DMS53 (cell line): Measurements from ENCODE around the gene PDE4D.
A peak's percentile ranks its signal among the peaks of the same experiment; 100 is the strongest.
"Not testable (repeated sequence)": the region's sequence is repeated elsewhere in the genome, so short reads cannot be mapped to it uniquely, and the experiment has no call there.

Source experiments
- DNase-seq: peaks from one replicate; lab custom pipeline; 2025; lab: John Stamatoyannopoulos, UW

The PDE4D gene

DNA sequence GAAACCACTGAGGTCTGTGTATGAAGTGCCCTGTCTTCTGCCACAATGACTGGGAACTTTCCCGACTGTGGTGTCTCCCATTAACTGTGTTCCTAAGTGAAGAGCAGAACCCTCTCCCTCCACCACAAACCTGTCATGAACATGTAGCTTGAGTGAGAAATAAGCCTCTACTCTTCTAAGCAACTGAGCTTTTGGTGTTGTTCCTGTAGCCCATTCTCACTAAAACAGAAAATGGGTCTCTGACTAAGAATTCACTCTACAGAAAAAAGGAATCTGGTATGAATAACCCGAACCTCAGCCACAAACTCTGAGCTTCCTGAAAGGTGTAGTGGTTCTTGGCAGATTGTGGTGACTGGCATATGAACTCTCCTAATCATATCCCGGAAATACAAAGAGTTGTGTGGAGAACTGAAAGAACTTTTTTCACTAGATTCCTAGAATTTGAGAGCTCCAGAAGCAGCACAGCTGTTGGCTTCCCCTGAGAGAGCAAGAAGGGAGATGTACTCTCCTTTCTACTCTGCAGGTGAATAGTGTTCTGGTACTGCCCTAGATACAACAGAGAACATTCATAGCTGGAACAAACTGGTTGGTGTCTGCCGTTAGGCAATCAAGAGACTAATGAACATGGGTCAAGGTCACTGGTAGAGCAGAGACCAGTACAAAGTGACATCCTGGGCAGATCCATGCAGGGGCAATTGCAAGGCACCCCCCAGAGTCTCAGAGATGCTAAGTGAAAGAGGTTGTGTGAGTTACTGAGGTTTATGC is 283.8 kb downstream of the PDE4D start:
- DNase-seq: no peak

DNA sequence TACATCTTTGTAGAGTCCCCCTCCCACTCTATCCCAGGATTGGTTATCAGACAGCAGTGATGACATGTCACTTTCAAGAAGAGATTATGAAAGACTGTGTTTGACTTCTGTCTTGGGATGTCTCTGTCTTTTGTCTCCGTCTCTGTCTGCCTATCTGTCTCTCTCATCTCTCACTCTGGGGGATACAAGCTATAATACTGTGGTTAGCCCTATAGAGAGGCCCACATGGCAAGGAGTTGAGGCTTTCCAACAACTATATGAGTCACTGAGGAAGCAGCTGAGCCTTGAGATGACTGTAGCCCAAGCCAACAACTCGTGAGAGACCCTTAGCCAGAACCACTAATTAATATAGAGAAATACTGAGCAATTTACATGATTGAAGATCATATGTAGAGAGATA is 284.8 kb downstream of the PDE4D start:
- no peak for DNase-seq

DNA sequence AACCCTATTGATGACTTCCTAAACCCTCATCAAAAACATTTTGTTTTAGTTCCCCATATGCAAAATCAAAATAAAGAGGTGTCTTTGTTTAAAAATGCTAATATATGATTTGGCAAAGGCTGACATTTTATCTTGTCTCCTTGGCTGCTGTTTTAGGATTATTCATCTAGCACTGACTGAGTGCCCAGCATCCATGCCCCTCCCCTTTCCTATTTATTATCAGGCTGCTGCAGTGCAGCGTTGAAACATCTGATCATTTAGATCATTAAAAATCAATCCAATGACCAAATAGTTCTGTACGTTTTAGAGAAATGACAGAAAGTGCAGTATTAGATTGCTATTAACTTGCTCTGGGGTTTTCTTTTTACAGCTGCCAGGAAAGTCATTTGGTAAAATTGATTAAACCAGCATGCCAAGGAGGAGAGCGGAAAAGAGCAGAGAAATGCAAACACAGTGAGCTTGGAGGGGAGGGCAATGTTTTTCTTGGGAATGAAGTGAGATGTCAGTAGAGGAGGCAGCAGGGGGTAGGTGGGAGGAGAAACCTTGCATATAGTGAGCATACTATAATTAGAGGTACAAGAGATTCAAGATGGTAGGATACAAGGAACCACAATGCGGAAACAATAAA is 286.3 kb downstream of the PDE4D start:
- DNase-seq: no peak

DNA sequence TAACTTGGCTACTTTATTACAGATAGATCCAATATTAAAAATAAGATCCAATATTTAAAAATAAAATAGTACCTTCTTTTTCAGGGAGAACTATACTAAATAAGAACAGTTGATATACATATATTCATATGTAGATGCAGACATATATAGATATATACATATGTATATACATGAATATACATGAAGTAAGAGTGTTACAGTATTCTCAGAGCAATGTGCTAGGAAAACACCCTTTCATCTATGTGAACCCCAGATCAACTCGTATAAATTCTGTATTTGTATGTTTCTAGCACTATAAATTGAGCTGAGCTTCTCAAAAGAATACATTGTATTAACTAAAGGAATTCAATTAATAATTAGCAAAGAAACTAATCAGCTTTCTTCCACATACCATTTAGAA is 287.6 kb downstream of the PDE4D start:
- no peak for DNase-seq

DNA sequence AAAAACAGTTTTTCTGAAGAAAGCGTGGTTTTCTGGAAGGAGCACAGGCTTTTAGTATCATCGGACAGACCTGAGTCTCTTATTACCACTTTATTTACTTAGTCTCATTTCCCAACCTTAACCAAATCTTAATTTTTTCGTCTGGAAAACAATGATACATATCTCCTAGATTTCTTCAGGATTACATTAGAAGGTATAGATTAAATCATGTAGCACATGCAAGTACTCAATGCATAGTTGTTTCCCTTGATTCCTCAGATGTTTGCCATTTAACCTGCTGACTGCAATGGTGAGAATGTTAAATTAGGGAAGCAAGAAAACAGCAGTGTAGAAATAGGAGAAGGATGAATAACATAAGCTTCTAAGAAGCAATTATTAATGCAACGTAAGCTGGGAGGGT is 289.4 kb downstream of the PDE4D start:
- DNase-seq: no peak

DNA sequence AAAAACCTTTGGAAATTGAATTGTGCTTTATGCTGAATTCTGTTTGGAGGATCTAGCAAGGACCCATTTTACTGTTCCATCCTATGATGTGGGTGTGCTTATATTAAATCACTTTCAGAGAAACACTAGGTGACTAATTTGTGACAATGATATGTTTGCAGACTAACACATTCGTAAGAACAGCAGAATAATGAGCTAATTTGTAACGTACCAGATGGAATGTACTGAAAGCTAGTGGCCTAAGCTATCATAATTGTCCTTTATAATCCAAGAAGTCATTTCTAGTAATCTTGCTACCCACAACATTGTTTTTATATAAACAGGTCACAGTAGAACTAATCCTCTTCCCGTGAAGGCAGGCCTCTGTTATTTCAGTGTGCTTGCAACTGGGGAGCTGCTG is 292.5 kb downstream of the PDE4D start:
- no peak for DNase-seq

DNA sequence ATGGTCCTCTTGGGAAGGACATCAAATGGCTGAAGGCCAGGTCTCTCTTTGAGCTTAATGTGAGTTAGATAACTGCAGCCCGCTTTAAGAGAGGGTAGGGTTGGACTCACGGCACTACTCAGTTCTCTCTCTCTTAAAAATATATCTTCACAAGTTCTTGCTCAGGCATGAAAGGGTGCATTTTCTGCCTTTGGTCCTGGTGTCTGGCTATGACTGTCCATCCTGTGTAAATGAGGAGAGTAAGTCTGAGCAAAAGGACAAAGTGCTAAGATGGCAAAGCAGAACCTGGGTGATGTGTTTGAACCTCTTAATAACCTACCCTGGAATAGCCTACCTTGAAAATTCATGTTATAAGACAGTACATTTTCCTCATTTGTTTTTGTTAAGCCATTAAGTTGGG is 293.4 kb downstream of the PDE4D start:
- DNase-seq: no peak

DNA sequence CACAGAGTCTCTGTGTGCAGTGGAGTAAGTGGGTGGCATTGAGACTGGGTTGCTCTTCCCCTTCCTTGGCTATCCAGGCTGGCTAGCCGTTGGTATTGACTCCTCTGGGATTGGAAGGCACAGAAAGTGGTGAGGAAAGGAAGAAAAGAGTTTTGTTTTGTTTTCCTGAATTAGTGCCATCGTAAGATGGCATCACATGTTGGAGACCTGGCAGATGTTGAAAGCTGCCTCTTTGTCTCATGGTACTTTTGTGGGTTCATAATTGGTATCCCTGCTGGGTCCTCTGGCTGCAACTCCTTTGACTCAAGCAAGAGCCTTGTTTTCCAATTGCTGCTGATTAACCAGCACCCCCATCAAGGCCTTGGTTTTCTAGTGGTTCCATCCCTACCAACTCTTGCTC is 293.8 kb downstream of the PDE4D start:
- no peak for DNase-seq

DNA sequence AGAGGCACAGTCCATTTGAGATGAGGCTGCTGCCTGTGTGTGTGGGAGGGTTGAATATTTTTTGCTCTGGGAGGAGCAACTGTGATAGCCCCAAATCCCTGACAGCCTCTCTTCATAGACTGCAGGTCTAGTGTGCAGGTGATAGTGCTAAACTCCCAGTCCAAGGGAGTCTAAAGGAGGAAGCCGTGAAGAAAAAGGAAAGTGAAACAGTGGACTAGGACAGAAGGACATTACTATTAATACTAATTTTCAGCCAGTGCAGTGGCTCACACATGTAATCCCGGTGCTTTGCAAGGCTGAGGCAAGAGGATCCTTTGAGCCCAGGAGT is 295.0 kb downstream of the PDE4D start:
- DNase-seq: peak; percentile 78

DNA sequence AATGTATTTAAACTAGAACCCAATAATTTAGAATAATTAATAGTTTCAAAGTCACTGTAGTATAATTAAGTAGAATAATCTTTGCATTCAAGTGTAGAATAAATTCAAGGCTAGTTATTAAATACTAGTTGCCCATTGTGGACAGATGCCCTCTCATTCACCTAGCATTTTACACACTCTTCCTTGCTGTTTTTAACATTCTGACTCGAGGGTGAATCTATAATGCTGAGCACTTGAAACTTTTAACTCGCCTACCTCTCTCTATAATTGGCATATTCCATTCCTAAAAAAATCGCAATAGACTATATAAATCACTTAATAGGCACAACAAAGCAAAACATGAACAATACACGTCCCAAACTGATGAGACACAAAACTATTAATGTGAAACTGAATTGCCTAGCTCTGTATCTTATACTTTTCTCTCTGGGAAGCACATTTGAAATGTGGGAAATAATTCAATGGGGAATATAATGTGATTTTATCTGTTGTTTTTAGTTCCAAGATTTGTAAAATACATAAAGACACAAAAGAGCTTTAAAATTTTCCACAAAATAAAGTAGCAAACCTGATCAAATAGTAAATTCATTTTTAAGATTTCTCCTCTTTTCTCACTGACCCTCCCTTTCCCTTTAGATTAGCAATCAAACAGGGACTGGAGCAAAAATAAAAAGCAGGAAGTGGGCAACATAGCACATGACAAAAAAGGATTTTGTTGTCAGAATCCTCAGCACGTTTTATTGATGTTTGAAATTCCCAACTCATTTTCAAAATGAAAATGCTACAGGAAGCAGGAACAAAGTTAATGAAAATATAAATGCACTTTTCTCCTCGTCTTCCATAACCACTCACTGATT is 295.6 kb downstream of the PDE4D start:
- no peak for DNase-seq

DNA sequence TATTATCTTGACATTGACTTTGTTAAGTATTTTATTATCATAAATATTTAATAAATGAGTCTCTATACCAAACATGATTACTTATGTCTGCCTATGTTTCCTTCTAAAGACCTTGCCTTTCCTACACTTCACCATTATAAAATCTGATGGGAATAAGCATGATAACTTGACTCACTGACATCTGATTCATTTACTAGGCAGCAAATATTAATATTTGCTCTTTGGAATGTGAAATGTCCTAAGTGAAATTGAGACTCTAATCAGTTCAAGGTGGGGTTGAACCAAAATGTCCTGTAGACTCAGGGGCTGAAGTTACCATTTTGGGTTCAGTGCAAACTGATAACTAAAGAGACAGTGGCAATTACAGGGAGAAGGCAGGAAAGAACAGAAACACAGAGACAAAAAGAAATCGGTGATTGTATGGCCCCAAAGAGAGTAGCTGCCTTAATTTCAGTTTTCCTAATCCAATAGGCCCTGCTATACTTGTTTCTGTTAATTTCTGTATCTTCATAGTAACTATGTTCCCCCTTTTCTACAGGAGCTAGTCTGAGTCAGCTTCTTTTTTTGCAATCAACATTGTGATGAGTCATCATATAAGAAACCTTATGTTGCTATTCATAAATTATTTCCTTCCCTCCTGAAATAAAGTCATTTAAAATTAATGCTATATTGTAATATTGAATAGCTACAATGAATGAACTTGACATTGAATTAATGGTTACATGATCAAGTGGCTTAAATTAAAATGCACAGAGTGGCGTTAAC is 296.8 kb downstream of the PDE4D start:
- peak; percentile 52 for DNase-seq

DNA sequence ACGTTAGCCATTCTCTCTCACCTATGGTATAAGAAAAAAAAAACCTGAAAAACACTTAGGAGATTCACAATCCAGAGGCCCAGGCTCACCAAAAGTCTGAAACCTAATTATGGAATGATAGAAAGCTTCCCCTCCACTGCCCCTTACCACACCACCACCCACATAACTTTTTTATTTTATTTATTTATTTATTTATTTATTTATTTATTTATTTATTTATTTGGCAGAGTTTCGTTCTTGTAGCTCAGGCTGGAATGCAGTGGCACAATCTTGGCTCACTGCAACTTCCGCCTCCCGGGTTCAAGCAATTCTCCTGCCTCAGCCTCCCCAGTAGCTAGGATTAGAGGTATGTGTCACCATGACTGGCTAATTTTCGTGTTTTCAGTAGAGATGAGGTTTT is 299.4 kb downstream of the PDE4D start:
- DNase-seq: not testable (repeated sequence)

DNA sequence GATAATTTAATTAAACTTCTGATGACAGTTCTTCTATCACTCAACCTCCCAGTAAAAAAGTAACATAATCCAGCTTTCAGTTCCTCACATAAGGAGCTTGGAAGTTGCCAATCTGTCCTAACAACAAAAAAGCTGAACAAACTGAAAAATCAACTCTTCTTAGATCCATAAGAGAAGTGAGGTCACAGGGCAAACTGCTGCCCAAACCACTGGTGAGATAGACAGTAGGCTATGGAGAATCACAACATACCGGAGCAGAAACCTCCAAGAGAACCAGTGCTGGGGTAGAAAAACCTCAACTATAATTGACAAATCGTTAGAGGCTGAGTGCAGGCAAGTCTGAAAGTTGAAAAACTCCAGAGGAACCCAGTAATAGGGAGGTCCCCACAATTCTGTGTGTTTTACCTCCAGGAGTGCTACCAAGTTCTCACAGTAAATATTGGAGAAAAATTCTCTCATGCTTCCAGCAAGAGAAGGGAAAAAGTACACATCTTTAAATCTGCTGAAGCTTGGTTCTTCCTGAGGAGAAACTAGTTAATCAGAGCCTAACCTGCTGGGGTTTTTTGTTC is 300.0 kb downstream of the PDE4D start:
- no peak for DNase-seq

DNA sequence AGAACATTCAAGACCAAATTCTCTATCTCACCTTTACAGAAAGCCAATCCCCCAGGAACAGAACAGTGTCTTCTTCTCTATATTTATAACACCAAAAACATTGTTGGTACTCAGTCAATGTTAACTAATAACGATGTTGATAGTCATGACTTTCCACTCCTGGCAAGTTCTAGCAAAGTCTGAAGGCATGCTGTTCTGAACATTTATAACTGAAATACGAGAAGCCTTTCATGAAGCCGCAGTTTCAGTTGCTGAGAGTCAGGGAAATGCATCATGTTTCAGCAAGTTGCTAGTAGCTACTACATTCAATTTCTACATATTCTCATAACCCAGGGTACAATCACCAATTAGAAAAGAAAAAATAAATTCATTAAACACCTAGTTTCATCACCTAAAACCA is 301.4 kb downstream of the PDE4D start:
- peak; percentile 50 for DNase-seq

DNA sequence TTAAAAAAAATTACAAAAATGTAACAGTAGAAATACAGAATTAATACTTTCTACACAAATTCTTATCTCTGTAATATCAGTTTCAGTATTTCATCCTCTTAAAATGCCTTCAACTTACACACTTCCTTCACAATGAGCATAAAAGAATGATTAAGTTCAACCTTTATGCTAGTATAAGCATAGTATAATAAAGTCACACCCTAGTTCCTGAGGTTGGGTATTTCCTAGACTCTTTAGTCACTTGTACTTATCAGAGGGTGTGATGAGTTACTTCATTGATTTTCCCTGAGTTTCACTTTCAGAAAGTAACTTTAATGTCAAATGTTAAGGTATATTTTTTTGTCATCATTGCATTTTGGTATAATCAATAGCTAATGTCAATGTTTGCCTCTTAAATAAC is 302.4 kb downstream of the PDE4D start:
- no peak for DNase-seq

DNA sequence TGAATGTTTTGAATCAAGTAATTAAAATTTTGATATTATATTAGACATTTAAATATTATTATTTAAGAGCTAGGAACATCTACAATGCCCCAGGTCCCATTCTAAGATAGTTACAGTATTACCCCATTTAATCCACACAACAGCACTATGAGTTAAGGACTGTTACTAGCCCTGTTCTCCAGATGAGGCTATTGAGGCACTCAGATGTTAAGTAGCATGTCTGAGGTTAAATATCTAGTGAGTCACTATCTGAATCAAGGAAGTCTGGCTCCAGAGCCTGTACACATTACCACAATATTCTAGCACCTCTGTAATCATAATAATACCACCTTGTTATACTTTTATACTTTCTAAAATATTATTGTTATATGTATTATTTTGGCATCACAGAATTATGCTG is 304.6 kb downstream of the PDE4D start:
- peak; percentile 86 for DNase-seq

DNA sequence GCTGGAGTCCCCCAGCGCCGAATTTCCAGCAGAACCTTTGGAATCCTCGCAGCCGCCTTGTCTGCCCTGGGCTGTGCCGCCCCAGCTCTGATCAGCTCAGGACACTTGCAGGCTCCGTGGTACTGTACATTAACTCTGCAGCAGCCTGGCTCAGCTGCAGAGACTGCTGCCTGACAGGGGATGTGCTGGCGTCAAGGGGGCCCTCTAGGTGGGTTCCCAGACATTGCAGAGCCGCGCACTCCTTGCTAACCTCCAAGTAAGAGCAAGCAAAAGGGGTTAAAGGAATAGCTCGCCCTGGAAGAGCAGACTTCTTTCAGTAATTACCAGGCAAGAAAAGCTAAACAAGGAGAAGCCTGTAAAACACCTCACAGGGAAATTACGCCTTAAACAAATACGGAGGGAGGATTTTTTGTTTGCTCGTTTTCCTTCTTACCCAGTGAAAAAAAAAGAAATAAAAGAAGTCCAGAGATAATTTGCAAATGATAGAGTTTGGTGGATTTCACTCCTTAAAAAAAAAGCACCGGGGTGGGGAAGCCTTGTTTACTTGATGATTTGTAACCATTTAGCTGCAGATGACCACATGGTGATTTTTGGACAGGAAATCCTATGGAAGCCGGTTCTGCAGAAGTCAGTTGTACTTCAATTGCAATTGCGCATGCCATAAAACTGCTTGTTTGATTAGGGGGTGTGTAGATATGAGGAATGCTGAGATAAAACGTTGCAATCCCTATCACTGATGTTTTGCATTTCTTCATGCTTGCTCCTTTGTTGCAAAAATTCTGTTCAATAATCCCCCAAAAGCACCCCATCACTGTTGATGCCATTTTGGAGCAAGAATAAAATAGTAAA is 305.8 kb downstream of the PDE4D start:
- DNase-seq: peak; percentile 87

DNA sequence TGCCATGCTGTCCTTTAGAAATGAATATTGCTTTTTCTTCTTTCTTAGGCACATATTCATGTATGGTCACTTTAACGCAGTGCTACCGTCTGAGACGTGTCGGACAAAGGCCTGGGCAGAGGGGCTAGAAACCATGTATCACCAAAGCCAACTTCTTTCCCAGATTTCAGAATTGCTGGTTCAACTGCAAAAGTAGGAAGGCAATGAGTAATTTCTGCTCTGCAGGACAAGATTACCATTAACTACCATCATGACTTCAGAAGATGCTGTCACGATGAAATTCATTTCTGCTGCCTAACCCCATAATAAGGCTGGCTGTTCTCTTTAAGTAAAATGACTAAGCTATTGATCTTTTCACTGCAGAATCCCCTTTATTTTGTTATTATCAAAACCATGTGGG is 306.7 kb downstream of the PDE4D start:
- DNase-seq: no peak

DNA sequence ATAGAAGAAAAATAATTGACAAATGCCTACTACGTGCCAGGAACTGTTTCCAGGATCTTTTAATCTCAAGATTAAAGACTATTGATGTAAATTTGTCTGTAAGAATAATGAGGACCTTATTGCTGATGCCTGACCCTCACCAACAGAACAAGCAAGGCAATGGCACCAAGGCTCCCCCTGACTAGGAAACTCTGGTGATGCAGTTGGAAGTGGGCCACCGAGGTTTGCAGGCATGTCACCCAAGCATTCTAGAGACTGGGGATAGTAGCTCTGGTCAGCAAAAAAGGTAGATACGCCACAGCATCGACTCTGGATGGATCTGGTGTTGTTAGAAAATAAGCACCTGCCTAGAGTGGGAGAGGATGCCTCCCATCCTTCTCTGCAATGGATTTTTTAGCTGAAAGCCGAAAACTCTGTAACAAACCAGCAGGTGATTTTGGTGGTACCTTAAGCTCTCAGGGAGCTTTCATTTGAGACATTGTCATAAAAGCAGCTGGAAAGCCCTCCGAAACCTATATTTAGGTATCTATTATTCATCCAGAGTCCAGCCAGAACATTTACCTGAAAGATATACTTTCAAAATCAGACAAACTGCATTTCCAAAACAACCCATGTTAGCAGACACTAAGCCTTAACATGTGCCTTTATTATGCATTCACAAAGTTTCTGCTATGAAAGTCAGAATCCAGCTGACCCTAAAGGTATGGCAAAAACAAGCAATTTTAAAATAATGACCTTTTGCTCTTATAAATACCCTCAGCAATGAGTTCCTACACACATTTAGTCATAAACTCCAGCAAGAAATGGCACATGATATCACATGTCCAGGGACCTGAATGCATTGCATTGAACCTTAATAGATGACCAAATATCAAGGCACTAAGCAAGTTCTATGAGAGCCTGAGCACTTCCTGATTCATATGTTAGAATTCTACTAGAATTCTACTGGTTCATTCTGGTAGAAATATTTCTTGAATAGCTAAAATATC is 308.4 kb downstream of the PDE4D start:
- peak; percentile 55 for DNase-seq
